Activated B cell treated with CpG ODN at 0.5 μM for 24 hours (primary cell): ENCODE measurements around the gene UST. TPM values are rescaled to one million over a fixed set of nuclear protein-coding genes. Genes with fewer than 3 reads are reported as not detected.
A peak's percentile ranks its signal among the peaks of the same experiment; 100 is the strongest.
"Not testable (repeated sequence)": the region's sequence is repeated elsewhere in the genome, so short reads cannot be mapped to it uniquely, and the experiment has no call there.

Source experiments
- ATAC-seq: fragments of 200-7000 bp; cut with Tn5 transposase; one replicate; pipeline ENCODE4 v1.10.0; 2021; ENCODE audit warnings: low read depth, mild to moderate bottlenecking, moderate library complexity
- CTCF ChIA-PET: fragments of 350-600 bp; sonication (Branson Sonifier 250); formaldehyde crosslinking; loops from one replicate; lab custom pipeline; 2021; ENCODE audit warnings: antibody characterized with exemption; lab: Charles Lee
- POLR2A ChIA-PET: fragments of 350-600 bp; sonication (Branson Sonifier 250); formaldehyde crosslinking; loops from one replicate; lab custom pipeline; 2021; ENCODE audit warnings: antibody characterized with exemption; lab: Charles Lee
- DNase-seq: peaks from one replicate; pipeline ENCODE4 v3.0.0; 2022
- H3K27ac Mint-ChIP-seq: one replicate; pipeline ENCODE4 v1.8.0; 2020; ENCODE audit warnings: mixed read lengths
- H3K27me3 Mint-ChIP-seq: one replicate; pipeline ENCODE4 v1.8.0; 2021; ENCODE audit warnings: mixed read lengths
- H3K36me3 Mint-ChIP-seq: one replicate; pipeline ENCODE4 v1.8.0; 2021; ENCODE audit warnings: low read depth, mixed read lengths
- H3K4me1 Mint-ChIP-seq: one replicate; pipeline ENCODE4 v1.8.0; 2021; ENCODE audit warnings: mixed read lengths
- H3K4me3 Mint-ChIP-seq: one replicate; pipeline ENCODE4 v1.8.0; 2020; ENCODE audit warnings: mild to moderate bottlenecking, mixed read lengths
- H3K9me3 Mint-ChIP-seq: one replicate; pipeline ENCODE4 v1.8.0; 2020; ENCODE audit warnings: mixed read lengths
- CTCF ChIP-seq: fragments of 200-600 bp; IDR thresholded peaks from one replicate; pipeline ENCODE4 v1.8.0; 2022; ENCODE audit warnings: antibody characterized with exemption, mild to moderate bottlenecking
- intact Hi-C: fragments of 100-400 bp; cut with micrococcal nuclease; formaldehyde crosslinking; loops from one replicate; pipeline ENCODE4 v1.15.1; 2024
- total RNA-seq: library from RNA; stranded (reverse); gene quantifications from 2 replicates; pipeline ENCODE4 v1.2.3, GENCODE V29; 2022

UST gene
- total RNA-seq, 1 donor from 2014 or later = 18.1 TPM

DNA sequence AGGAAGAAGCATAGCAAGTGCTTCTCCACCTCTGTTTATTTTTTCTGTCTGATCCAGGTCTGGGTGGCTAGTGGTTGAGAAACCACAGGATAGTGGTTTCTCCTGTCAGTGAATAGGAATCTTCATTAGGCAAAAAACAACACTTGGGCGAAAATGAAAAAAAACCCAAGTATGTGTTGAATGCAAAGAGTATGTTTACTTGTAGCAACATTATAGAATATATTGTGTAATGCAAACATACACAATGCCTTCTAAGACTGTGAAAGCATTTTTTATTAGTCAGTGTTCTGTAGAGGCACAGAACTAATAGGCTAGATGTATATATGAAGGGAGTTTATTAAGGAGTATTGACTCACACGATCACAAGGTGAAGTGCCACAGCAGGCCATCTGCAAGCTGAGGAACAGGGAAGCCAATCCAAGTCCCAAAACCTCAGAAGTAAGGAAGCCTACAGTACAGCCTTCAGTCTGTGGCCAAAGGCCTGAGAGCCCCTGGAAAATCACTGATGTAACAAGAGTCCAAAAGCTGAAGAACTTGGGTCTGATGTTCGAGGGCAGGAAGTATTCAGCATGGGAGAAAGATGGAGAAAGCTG, 111.1 kb downstream of the UST start:
- intact Hi-C loops = no loop called here
- no peak for ATAC-seq
- no peak overlapping the region for H3K4me3 Mint-ChIP-seq
- H3K36me3 Mint-ChIP-seq = no peaks in the 10 kb centered on the region
- no peak for DNase-seq
- H3K4me1 Mint-ChIP-seq = peaks cover 64% of the 10 kb centered on the region
- ChIA-PET CTCF (no interaction called here), POLR2A (interaction anchor here (0.7 to 1.2 kb wide), 3 partner anchors 9 to 110 kb away, joined by 3 to 7 read pairs (median 4); no protein-coding TSS in a partner anchor)
- no peaks in the 10 kb centered on the region for H3K9me3 Mint-ChIP-seq
- no peaks in the 10 kb centered on the region for H3K27me3 Mint-ChIP-seq
- TF ChIP-seq CTCF = no peak
- no peak overlapping the region for H3K27ac Mint-ChIP-seq

DNA sequence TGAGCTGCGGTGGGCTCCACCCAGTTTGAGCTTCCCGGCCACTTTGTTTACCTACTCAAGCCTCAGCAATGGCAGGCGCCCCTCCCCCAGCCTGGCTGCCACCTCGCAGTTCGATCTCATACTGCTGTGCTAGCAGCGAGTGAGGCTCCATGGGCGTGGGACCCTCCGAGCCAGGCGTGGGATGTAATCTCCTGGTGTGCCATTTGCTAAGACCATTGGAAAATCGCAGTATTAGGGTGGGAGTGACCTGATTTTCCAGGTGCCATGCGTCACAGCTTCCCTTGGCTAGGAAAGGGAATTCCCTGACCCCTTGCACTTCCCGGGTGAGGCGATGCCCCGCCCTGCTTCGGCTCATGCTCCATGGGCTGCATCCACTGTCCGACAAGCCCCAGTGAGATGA, 117.3 kb downstream of the UST start:
- H3K4me3 Mint-ChIP-seq, ATAC-seq, CTCF ChIA-PET, H3K9me3 Mint-ChIP-seq, H3K36me3 Mint-ChIP-seq, H3K27ac Mint-ChIP-seq, intact Hi-C loops, H3K27me3 Mint-ChIP-seq, DNase-seq: not testable (repeated sequence)
- POLR2A ChIA-PET = interaction anchor here (1.1 kb wide), 1 partner anchor 105 kb away, joined by 4 read pairs; no protein-coding TSS in a partner anchor
- peaks cover 69% of the 10 kb centered on the region for H3K4me1 Mint-ChIP-seq

GRCh38 chr6:148864941-148865340, 118.1 kb downstream of the UST start:
- H3K4me3 Mint-ChIP-seq = no peak overlapping the region
- ChIA-PET CTCF (no interaction called here), POLR2A (interaction anchor here (1.1 kb wide), 2 partner anchors 8 to 106 kb away, joined by 4 read pairs; no protein-coding TSS in a partner anchor)
- H3K27me3 Mint-ChIP-seq = no peaks in the 10 kb centered on the region
- intact Hi-C loops = loop anchor here (5.0 kb wide), 1 partner anchor 82 kb away; no protein-coding TSS in a partner anchor
- DNase-seq = no peak
- peaks cover 2% of the 10 kb centered on the region for H3K9me3 Mint-ChIP-seq
- peaks cover 73% of the 10 kb centered on the region for H3K4me1 Mint-ChIP-seq
- peak overlapping the region; percentile 1 for H3K27ac Mint-ChIP-seq
- no peak for TF ChIP-seq CTCF
- no peak for ATAC-seq
- H3K36me3 Mint-ChIP-seq = no peaks in the 10 kb centered on the region

DNA sequence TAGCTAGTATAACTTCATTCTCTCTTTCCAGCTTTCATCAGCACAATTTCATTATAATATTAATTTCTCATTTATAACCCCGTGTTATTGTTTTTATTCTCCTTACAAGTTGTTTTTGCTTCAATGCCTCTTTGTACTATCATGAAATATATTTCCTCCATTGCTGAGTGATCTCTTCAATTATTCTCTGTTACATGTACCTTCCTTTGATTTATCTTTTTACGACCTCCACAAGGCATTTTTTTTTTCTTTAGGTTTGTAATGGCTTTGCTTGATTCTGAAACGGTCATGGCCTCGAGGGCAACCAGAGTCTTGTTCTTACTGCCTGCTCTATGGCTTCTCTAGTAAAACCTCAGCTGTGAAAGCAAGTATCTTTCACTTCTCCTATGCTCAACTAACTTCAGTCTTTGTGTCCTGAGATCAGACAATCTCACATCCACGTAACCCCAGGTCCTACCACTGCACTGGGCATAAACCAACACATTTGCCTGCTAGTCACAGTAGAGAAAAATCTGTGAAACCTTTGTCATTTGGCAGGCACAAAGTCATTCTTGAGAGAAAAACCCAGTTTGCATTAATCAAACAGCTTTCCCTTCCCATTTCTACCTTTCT, 119.9 kb downstream of the UST start:
- Mint-ChIP-seq H3K36me3 (no peaks in the 10 kb centered on the region), H3K9me3 (peaks cover 2% of the 10 kb centered on the region), H3K4me1 (peaks cover 84% of the 10 kb centered on the region), H3K4me3 (peak overlapping the region; percentile 72), H3K27me3 (no peaks in the 10 kb centered on the region), H3K27ac (peak overlapping the region; percentile 92)
- intact Hi-C loops = loop anchor here (1.0 to 5.0 kb wide), 7 partner anchors 13 to 120 kb away; no protein-coding TSS in a partner anchor
- ChIA-PET CTCF (interaction anchor here (1.2 to 1.8 kb wide), 2 partner anchors 118 to 289 kb away, joined by 3 to 5 read pairs; no protein-coding TSS in a partner anchor), POLR2A (interaction anchor here (0.5 to 2.4 kb wide), 8 partner anchors 10 to 306 kb away, joined by 3 to 35 read pairs (median 4); no protein-coding TSS in a partner anchor)
- ATAC-seq (peak; percentile 93), DNase-seq (no peak)
- TF ChIP-seq CTCF = no peak

DNA sequence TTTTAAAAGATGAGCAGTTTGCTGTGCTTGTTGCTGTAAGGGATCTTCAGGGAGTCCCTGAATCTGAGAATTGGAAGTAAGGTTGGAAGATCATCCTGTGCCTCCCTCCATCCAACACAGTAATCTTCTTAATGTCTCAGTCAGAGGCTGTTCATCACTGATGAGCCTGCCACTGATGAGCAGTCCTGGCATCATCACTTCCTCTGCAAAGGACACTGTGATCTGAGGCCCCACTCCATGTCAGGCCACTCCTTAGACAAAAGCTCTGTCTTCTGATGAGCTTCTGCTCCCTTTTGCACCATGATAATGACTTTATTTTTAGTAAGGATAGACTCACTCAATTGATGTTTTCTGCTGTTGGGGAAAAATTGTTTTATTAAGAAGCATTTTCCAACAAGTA, 121.0 kb downstream of the UST start:
- peak overlapping the region; percentile 92 for H3K27ac Mint-ChIP-seq
- ChIA-PET POLR2A (interaction anchor here (0.8 to 2.4 kb wide), 5 partner anchors 17 to 307 kb away, joined by 3 to 35 read pairs (median 3); no protein-coding TSS in a partner anchor), CTCF (no interaction called here)
- no peaks in the 10 kb centered on the region for H3K27me3 Mint-ChIP-seq
- no peaks in the 10 kb centered on the region for H3K36me3 Mint-ChIP-seq
- peaks cover 88% of the 10 kb centered on the region for H3K4me1 Mint-ChIP-seq
- intact Hi-C loops = loop anchor here (1.0 to 5.0 kb wide), 5 partner anchors 16 to 110 kb away; no protein-coding TSS in a partner anchor
- H3K9me3 Mint-ChIP-seq = peaks cover 2% of the 10 kb centered on the region
- no peak for DNase-seq
- no peak for ATAC-seq
- no peak for TF ChIP-seq CTCF
- peak overlapping the region; percentile 42 for H3K4me3 Mint-ChIP-seq
